ENCODE results near the gene S100P. TPM values are rescaled to one million over a fixed set of nuclear protein-coding genes. Genes with fewer than 3 reads are reported as not detected.

S100P gene
- total and polyA plus RNA-seq, 2 experiments from 2014 or later, result 0.80 TPM; not detected in 1

GRCh38 chr4:6686104-6686787 lies 7.4 kb upstream of the S100P start:
- Histone ChIP-seq H2AFZ (no peak overlapping the region), H3K79me2 (ENCODE audit: insufficient read depth) (no peaks in the 10 kb centered on the region), H4K20me1 (ENCODE audit: insufficient read depth) (no peaks in the 10 kb centered on the region), H3K9me2 (ENCODE audit: insufficient read depth) (no peaks in the 10 kb centered on the region), H3K4me3 (no peak overlapping the region), H3K4me1 (ENCODE audit: insufficient read depth) (peaks cover 9% of the 10 kb centered on the region), H3K27ac (no peak overlapping the region), H3K9ac (no peak overlapping the region), H3K36me3 (ENCODE audit: low read depth) (no peaks in the 10 kb centered on the region), H3K9me3 (ENCODE audit: low read depth) (no peaks in the 10 kb centered on the region), H3F3A (ENCODE audit: insufficient read depth) (peaks cover 9% of the 10 kb centered on the region), H3K4me2 (ENCODE audit: unreplicated experiment) (no peak overlapping the region), H3K27me3 (replicated peaks; ENCODE audit: insufficient read depth) (no peaks in the 10 kb centered on the region)
- DNase-seq, result no peak
- no peak for TF ChIP-seq EZH2phosphoT487 (IDR thresholded peaks at IDR 0.05; ENCODE audit: insufficient read depth, low read depth)
- no peak for TF ChIP-seq EZH2 (IDR thresholded peaks at IDR 0.05; ENCODE audit: insufficient read depth, poor library complexity, severe bottlenecking)
- in situ Hi-C loops (cut with MboI), result no loop called here
- 68 to 73% methylated on average over 4 of the region's 4 CpGs for WGBS, 2 experiments (ENCODE audit: low coverage in 1 of 2, low lambda C conversion rate in 2 of 2, missing lambda C conversion rate in 2 of 2)

GRCh38 chr4:6687947-6688878 lies 5.5 kb upstream of the S100P start:
- Histone ChIP-seq H3K79me2 (ENCODE audit: insufficient read depth) (no peaks in the 10 kb centered on the region), H3K27ac (peak overlapping the region; percentile 68), H3K36me3 (ENCODE audit: low read depth) (no peaks in the 10 kb centered on the region), H4K20me1 (ENCODE audit: insufficient read depth) (no peaks in the 10 kb centered on the region), H3K27me3 (replicated peaks; ENCODE audit: insufficient read depth) (no peaks in the 10 kb centered on the region), H3K9me2 (ENCODE audit: insufficient read depth) (no peaks in the 10 kb centered on the region), H3K4me3 (no peak overlapping the region), H3K9ac (peak overlapping the region; percentile 46), H3F3A (ENCODE audit: insufficient read depth) (peaks cover 12% of the 10 kb centered on the region), H3K4me1 (ENCODE audit: insufficient read depth) (peaks cover 14% of the 10 kb centered on the region), H2AFZ (peak overlapping the region; percentile 69), H3K4me2 (ENCODE audit: unreplicated experiment) (peak overlapping the region; percentile 27), H3K9me3 (ENCODE audit: low read depth) (no peaks in the 10 kb centered on the region)
- WGBS, 2 experiments (ENCODE audit: low coverage in 1 of 2, low lambda C conversion rate in 2 of 2, missing lambda C conversion rate in 2 of 2), result 85 to 87% methylated on average over 24 of the region's 24 CpGs
- DNase-seq, result no peak
- in situ Hi-C loops (cut with MboI), result no loop called here
- TF ChIP-seq EZH2 (IDR thresholded peaks at IDR 0.05; ENCODE audit: insufficient read depth, poor library complexity, severe bottlenecking) (no peak), EZH2phosphoT487 (IDR thresholded peaks at IDR 0.05; ENCODE audit: insufficient read depth, low read depth) (no peak)

- 45 to 50% methylated on average over 23 of the region's 23 CpGs for WGBS, 2 experiments (ENCODE audit: low coverage in 1 of 2, low lambda C conversion rate in 2 of 2, missing lambda C conversion rate in 2 of 2)
- TF ChIP-seq EZH2 (IDR thresholded peaks at IDR 0.05; ENCODE audit: insufficient read depth, poor library complexity, severe bottlenecking) (no peak), EZH2phosphoT487 (IDR thresholded peaks at IDR 0.05; ENCODE audit: insufficient read depth, low read depth) (no peak)
- peaks cover 14% of the 10 kb centered on the region for H3F3A ChIP-seq (ENCODE audit: insufficient read depth)
- H3K79me2 ChIP-seq (ENCODE audit: insufficient read depth), result no peaks in the 10 kb centered on the region
- peak; percentile 94 for DNase-seq
- H3K9me2 ChIP-seq (ENCODE audit: insufficient read depth), result no peaks in the 10 kb centered on the region
- H3K9ac ChIP-seq, result peak overlapping the region; percentile 46
- peak overlapping the region; percentile 69 for H2AFZ ChIP-seq
- peaks cover 17% of the 10 kb centered on the region for H3K4me1 ChIP-seq (ENCODE audit: insufficient read depth)
- peak overlapping the region; percentile 68 for H3K27ac ChIP-seq
- in situ Hi-C loops (cut with MboI), result no loop called here
- H3K9me3 ChIP-seq (ENCODE audit: low read depth), result no peaks in the 10 kb centered on the region
- no peaks in the 10 kb centered on the region for H3K27me3 ChIP-seq (replicated peaks; ENCODE audit: insufficient read depth)
- no peak overlapping the region for H3K4me3 ChIP-seq
- no peaks in the 10 kb centered on the region for H4K20me1 ChIP-seq (ENCODE audit: insufficient read depth)
- H3K36me3 ChIP-seq (ENCODE audit: low read depth), result no peaks in the 10 kb centered on the region
- H3K4me2 ChIP-seq (ENCODE audit: unreplicated experiment), result peak overlapping the region; percentile 27
These were observed 4.7 kb upstream of the S100P start for GRCh38 chr4:6688879-6689505.

- Histone ChIP-seq H3K4me2 (ENCODE audit: unreplicated experiment) (no peak overlapping the region), H3F3A (ENCODE audit: insufficient read depth) (peaks cover 14% of the 10 kb centered on the region), H3K79me2 (ENCODE audit: insufficient read depth) (no peaks in the 10 kb centered on the region), H3K27ac (peak overlapping the region; percentile 68), H3K9me3 (ENCODE audit: low read depth) (no peaks in the 10 kb centered on the region), H4K20me1 (ENCODE audit: insufficient read depth) (no peaks in the 10 kb centered on the region), H3K36me3 (ENCODE audit: low read depth) (no peaks in the 10 kb centered on the region), H3K9me2 (ENCODE audit: insufficient read depth) (no peaks in the 10 kb centered on the region), H3K4me1 (ENCODE audit: insufficient read depth) (peaks cover 17% of the 10 kb centered on the region), H3K4me3 (no peak overlapping the region), H3K9ac (no peak overlapping the region), H3K27me3 (replicated peaks; ENCODE audit: insufficient read depth) (no peaks in the 10 kb centered on the region), H2AFZ (peak overlapping the region; percentile 69; the same call in 1 of the 2 replicates)
- WGBS, 2 experiments (ENCODE audit: low coverage in 1 of 2, low lambda C conversion rate in 2 of 2, missing lambda C conversion rate in 2 of 2), result 85 to 88% methylated on average over 15 of the region's 15 CpGs
- in situ Hi-C loops (cut with MboI), result no loop called here
- no peak for DNase-seq
- TF ChIP-seq EZH2phosphoT487 (IDR thresholded peaks at IDR 0.05; ENCODE audit: insufficient read depth, low read depth) (no peak), EZH2 (IDR thresholded peaks at IDR 0.05; ENCODE audit: insufficient read depth, poor library complexity, severe bottlenecking) (no peak)
These were observed 4.1 kb upstream of the S100P start for GRCh38 chr4:6689506-6689960.

All from GM23248 (cell line).